ENCODE data around the gene SLC2A4RG.
"Not testable (repeated sequence)": the region's sequence is repeated elsewhere in the genome, so short reads cannot be mapped to it uniquely, and the experiment has no call there.

Gene SLC2A4RG

DNA sequence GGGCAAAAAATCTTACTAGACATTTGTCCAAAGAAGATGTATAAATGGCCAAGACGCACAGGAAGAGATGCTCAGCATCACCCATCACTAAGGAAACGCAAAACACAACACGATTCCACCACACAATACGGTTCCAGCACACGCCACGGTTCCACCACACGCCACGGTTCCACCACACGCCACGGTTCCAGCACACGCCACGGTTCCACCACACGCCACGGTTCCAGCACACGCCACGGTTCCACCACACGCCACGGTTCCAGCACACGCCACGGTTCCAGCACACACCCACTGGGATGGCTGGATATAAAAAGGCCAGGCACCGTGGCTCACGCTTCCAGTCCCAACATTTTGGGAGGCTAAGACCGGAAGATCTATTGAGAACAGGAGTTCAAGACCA is 37.3 kb downstream of the SLC2A4RG start:
- H3K27ac Mint-ChIP-seq (ENCODE audit: low read depth), result not testable (repeated sequence)

DNA sequence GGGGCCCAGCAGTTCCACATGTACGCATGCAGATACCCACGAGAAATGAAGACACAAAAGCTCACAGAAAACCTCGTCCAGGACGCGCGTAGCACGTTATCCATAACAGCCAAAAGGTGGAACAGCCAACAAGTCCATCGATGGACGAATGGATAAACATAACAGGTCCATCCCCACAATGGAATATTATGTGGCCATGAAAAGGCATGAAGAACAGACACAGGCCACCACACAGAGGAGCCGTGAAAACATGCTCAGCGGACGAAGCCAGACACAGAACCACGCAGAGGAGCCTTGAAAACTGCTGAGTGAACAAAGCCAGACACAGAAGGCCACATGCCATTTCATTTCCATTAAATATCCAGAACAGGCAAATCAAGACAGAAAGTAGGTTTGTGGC is 38.0 kb downstream of the SLC2A4RG start:
- Mint-ChIP-seq H3K27ac (ENCODE audit: low read depth) (no peak overlapping the region), H3K4me1 (peaks cover 13% of the 10 kb centered on the region), H3K27me3 (no peaks in the 10 kb centered on the region), H3K36me3 (ENCODE audit: insufficient read depth) (peaks cover 3% of the 10 kb centered on the region), H3K9me3 (no peaks in the 10 kb centered on the region), H3K4me3 (no peak overlapping the region)
- ATAC-seq (replicated peaks; ENCODE audit: extremely low read depth, poor library complexity, severe bottlenecking) (no peak), DNase-seq (ENCODE audit: low spot score in 2 of 2) (no peak)

More for the DNA sequence above, 37.3 kb downstream of the SLC2A4RG start:
- not testable (repeated sequence) for H3K4me3 Mint-ChIP-seq; DNase-seq (ENCODE audit: low spot score in 2 of 2); H3K4me1 Mint-ChIP-seq; H3K27me3 Mint-ChIP-seq; H3K9me3 Mint-ChIP-seq; H3K36me3 Mint-ChIP-seq (ENCODE audit: insufficient read depth); ATAC-seq (replicated peaks; ENCODE audit: extremely low read depth, poor library complexity, severe bottlenecking)

DNA sequence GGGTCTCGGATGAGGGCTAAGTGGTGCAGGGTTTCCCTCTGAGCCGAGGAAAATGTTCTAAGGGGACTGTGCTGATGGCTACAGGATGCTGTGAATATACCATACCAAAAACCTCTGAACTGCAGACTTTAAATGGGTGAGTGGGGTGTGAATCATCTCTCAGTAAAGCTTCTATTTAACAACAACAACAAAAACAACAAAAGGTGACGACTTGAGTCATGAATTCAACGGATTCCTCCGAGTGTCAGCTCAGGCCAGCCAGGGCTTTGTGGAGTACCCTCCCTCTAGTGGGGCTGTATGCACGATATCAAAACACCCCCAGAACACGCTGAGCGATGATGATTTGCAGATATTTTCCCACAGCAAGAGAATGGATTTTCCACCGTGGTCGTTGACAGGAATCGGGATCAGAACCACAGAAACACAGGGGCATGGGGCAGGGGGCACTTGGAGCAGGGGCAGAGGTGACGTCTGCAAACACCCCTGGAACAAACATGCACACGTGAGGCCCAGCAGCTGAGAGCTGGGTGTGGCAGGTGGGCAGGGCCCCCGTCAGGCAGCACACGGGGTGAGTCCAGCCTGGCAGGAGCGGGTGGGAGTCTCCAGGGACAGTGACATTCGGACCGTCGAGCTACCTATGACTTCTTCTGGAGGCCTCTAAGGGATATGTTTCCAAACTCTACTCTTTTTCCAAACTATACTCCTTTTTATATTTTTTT is 38.6 kb downstream of the SLC2A4RG start:
- DNase-seq (ENCODE audit: low spot score in 2 of 2) (no peak), ATAC-seq (replicated peaks; ENCODE audit: extremely low read depth, poor library complexity, severe bottlenecking) (no peak)
- no peak overlapping the region for H3K4me3 Mint-ChIP-seq
- H3K27ac Mint-ChIP-seq (ENCODE audit: low read depth), result no peak overlapping the region
- H3K36me3 Mint-ChIP-seq (ENCODE audit: insufficient read depth), result peaks cover 3% of the 10 kb centered on the region
- no peaks in the 10 kb centered on the region for H3K9me3 Mint-ChIP-seq
- H3K27me3 Mint-ChIP-seq, result no peaks in the 10 kb centered on the region
- H3K4me1 Mint-ChIP-seq, result peaks cover 15% of the 10 kb centered on the region

DNA sequence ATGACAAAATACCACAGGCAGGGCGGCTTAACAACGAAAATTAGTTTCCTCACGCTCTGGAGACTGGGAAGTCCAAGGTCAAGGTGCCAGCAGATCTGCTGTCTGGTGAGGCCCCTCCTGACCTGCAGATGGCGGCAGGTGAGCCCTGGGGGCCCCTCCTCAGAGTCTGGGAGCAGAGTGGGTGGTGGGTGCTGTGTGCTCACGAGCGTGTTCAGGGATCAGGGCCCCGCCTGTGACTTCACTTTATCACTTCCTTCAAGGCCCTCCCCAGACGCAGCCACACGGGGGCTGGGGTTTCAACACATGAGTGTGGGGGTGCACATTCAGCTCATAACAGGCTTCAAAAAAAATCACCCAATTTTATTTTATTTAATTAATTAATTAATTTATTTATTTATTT is 39.3 kb downstream of the SLC2A4RG start:
- peaks cover 3% of the 10 kb centered on the region for H3K36me3 Mint-ChIP-seq (ENCODE audit: insufficient read depth)

DNA sequence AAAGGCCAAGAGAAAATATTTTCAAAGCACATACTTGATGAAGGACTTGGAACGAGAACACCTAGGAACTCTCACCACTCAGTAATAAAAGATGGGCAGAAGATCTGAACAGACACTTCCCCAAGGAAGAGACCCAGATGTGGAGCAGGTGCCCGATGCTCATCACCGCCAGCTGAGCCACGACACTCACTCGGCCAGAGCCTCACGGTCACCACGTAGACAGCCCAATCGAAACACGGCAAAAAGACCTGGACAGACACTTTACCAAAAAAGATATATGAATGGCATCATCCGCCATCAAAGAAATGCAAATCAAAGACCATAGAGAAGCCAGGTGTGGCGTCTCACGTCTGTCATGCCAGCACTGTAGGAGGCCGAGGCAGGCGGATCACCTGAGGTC is 41.6 kb downstream of the SLC2A4RG start:
- DNase-seq (ENCODE audit: low spot score in 2 of 2) (no peak), ATAC-seq (replicated peaks; ENCODE audit: extremely low read depth, poor library complexity, severe bottlenecking) (no peak)
- Mint-ChIP-seq H3K27ac (ENCODE audit: low read depth) (no peak overlapping the region), H3K4me1 (peaks cover 15% of the 10 kb centered on the region), H3K9me3 (no peaks in the 10 kb centered on the region), H3K27me3 (no peaks in the 10 kb centered on the region), H3K4me3 (peak overlapping the region; percentile 2), H3K36me3 (ENCODE audit: insufficient read depth) (peaks cover 5% of the 10 kb centered on the region)

More for the DNA sequence above, 39.3 kb downstream of the SLC2A4RG start:
- no peak overlapping the region for H3K4me3 Mint-ChIP-seq
- no peaks in the 10 kb centered on the region for H3K27me3 Mint-ChIP-seq
- no peak overlapping the region for H3K27ac Mint-ChIP-seq (ENCODE audit: low read depth)
- ATAC-seq (replicated peaks; ENCODE audit: extremely low read depth, poor library complexity, severe bottlenecking) (no peak), DNase-seq (ENCODE audit: low spot score in 2 of 2) (no peak)
- H3K4me1 Mint-ChIP-seq, result peaks cover 15% of the 10 kb centered on the region
- no peaks in the 10 kb centered on the region for H3K9me3 Mint-ChIP-seq

DNA sequence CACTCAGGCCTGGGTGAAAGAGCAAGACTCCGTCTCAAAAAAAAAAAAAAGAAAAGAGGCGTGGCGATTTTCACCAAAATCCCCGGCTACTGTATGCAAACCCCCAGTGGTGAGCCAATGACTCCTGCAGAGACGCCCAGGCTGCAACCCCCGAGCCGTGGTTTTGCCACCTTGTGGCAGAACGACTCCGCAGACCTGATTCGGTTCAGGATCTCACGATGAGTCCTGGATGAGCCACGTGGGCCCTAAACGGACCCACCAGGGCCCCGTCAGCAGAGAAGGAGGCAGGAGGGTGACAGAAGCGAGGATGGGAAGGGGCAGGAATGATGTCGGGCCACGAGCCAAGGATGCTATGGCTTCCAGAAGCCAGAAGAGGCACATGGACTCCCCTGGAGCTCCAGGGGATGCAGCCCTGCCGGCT is 42.5 kb downstream of the SLC2A4RG start:
- DNase-seq (ENCODE audit: low spot score in 2 of 2) (peak; percentile 27 to 63), ATAC-seq (replicated peaks; ENCODE audit: extremely low read depth, poor library complexity, severe bottlenecking) (peak; percentile 97)
- Mint-ChIP-seq H3K9me3 (no peaks in the 10 kb centered on the region), H3K36me3 (ENCODE audit: insufficient read depth) (peaks cover 5% of the 10 kb centered on the region), H3K27ac (ENCODE audit: low read depth) (no peak overlapping the region), H3K4me3 (peak overlapping the region; percentile 26), H3K27me3 (no peaks in the 10 kb centered on the region), H3K4me1 (peaks cover 15% of the 10 kb centered on the region)

DNA sequence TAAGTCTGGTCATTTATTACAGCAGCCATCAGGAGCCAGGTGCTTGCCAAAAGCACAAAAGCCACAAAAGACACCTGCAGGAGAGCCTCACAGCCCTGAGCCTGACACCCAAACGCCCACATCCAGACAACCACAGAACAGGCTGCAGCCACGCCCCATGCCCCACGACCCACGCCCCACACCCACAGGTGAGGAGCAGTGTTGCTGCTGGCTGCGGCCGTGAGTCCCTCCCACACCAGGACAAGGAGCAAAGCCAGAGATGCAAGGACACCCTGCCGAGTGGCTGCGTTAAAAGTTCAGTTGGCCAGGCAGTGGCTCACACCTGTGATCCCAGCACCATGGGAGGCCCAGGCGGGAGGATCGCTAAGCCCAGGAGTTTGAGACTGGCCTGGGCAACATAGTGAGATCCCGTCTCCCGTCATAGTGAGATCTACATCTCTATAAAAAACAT is 43.0 kb downstream of the SLC2A4RG start:
- DNase-seq (ENCODE audit: low spot score in 2 of 2) (no peak), ATAC-seq (replicated peaks; ENCODE audit: extremely low read depth, poor library complexity, severe bottlenecking) (peak; percentile 19)
- Mint-ChIP-seq H3K36me3 (ENCODE audit: insufficient read depth) (peaks cover 5% of the 10 kb centered on the region), H3K9me3 (no peaks in the 10 kb centered on the region), H3K27me3 (no peaks in the 10 kb centered on the region), H3K27ac (ENCODE audit: low read depth) (no peak overlapping the region), H3K4me1 (peaks cover 15% of the 10 kb centered on the region), H3K4me3 (peak overlapping the region; percentile 26)

DNA sequence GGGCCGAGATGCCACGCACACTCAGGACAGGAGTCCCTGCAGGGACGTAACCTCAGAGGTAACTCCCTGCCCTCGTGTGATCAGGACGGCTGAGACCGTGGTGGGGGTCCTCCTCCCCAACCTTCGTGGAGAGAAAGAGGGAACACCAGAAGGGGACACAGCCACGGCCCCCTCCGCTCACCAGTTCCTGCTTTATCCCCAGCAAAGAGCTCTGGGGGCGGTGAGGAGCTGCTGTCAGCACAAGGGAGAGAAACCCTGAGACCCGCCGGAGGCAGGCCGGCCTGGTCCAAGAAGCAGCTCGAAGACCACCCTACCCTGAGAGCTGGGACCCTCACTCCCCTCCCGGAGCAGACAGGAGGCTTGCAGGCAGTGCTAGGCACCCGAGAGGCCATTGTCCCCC is 44.4 kb downstream of the SLC2A4RG start:
- ATAC-seq (replicated peaks; ENCODE audit: extremely low read depth, poor library complexity, severe bottlenecking) (no peak), DNase-seq (ENCODE audit: low spot score in 2 of 2) (no peak)
- peaks cover 4% of the 10 kb centered on the region for H3K36me3 Mint-ChIP-seq (ENCODE audit: insufficient read depth)
- H3K4me1 Mint-ChIP-seq, result peaks cover 15% of the 10 kb centered on the region
- no peak overlapping the region for H3K4me3 Mint-ChIP-seq
- H3K27me3 Mint-ChIP-seq, result peaks cover 9% of the 10 kb centered on the region
- H3K27ac Mint-ChIP-seq (ENCODE audit: low read depth), result no peak overlapping the region
- no peaks in the 10 kb centered on the region for H3K9me3 Mint-ChIP-seq

DNA sequence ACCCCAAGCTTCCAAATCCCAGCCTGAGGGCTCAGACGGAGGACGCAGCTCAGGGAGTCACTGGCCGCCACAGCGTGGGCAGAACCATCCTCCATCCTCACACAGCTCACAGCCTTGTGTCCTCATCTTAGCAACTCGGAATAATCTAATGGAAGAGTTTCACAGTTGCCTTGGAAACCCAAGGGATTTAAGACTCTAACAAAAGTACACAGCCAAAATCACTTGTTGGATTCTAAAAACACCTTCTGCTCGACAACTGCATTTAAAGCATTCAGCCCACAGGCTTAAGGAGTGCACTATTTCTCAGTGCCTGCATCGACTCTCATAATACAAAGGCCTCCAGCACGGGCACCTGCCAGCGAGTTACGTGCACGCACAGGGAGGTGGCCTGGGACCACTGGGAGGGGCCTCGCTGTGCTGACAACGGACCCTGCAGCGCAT is 46.1 kb downstream of the SLC2A4RG start:
- Mint-ChIP-seq H3K27me3 (peaks cover 9% of the 10 kb centered on the region), H3K9me3 (no peaks in the 10 kb centered on the region), H3K4me1 (peaks cover 15% of the 10 kb centered on the region), H3K36me3 (ENCODE audit: insufficient read depth) (peaks cover 4% of the 10 kb centered on the region), H3K4me3 (no peak overlapping the region), H3K27ac (ENCODE audit: low read depth) (no peak overlapping the region)
- ATAC-seq (replicated peaks; ENCODE audit: extremely low read depth, poor library complexity, severe bottlenecking) (no peak), DNase-seq (ENCODE audit: low spot score in 2 of 2) (no peak)

DNA sequence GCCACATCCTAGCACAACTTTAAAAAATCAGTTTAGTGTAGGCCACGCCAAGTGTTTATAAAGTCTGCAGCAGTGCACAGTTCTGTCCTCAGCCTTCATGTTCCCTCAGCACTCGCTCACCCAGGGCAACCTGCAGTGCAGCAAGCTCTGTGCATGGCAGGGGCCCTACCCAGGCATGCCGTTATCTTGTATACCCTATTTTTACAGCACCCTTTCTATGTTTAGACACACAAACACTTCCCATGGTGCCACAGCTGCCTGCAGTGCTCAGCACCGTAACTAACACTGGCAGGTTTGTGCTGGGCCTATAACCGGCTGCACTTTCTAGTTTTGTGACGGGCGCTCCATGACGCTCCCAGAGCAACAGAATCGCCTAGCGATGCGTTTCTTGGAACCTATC is 47.7 kb downstream of the SLC2A4RG start:
- DNase-seq (ENCODE audit: low spot score in 2 of 2) (no peak), ATAC-seq (replicated peaks; ENCODE audit: extremely low read depth, poor library complexity, severe bottlenecking) (no peak)
- H3K27me3 Mint-ChIP-seq, result peaks cover 17% of the 10 kb centered on the region
- H3K27ac Mint-ChIP-seq (ENCODE audit: low read depth), result no peak overlapping the region
- H3K4me1 Mint-ChIP-seq, result peaks cover 5% of the 10 kb centered on the region
- H3K9me3 Mint-ChIP-seq, result no peaks in the 10 kb centered on the region
- H3K36me3 Mint-ChIP-seq (ENCODE audit: insufficient read depth), result peaks cover 2% of the 10 kb centered on the region
- no peak overlapping the region for H3K4me3 Mint-ChIP-seq

DNA sequence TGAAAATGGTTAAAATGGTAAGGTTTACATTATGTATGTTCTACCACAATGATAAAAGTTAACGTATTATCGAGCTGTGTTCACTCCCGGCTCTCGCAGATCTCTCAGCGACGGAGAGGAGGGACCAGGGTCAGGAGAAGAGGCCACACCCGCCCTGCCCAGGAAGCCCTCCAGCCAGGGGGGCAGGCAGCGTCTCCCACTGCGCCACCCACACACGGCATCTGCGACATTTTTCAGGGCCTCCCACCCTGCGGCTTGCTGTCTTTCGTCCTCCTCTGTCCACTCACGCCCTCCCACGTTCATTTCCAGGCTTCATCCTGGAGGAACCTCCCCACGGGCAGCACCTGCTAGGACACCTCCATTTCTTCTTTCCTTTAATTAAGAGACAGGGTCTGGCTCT is 48.2 kb downstream of the SLC2A4RG start:
- no peak for ATAC-seq (replicated peaks; ENCODE audit: extremely low read depth, poor library complexity, severe bottlenecking)
- Mint-ChIP-seq H3K4me1 (peaks cover under 1% of the 10 kb centered on the region), H3K9me3 (no peaks in the 10 kb centered on the region), H3K36me3 (ENCODE audit: insufficient read depth) (peaks cover 2% of the 10 kb centered on the region), H3K27ac (ENCODE audit: low read depth) (no peak overlapping the region), H3K27me3 (peaks cover 17% of the 10 kb centered on the region), H3K4me3 (no peak overlapping the region)
- DNase-seq (ENCODE audit: low spot score in 2 of 2), result no peak

DNA sequence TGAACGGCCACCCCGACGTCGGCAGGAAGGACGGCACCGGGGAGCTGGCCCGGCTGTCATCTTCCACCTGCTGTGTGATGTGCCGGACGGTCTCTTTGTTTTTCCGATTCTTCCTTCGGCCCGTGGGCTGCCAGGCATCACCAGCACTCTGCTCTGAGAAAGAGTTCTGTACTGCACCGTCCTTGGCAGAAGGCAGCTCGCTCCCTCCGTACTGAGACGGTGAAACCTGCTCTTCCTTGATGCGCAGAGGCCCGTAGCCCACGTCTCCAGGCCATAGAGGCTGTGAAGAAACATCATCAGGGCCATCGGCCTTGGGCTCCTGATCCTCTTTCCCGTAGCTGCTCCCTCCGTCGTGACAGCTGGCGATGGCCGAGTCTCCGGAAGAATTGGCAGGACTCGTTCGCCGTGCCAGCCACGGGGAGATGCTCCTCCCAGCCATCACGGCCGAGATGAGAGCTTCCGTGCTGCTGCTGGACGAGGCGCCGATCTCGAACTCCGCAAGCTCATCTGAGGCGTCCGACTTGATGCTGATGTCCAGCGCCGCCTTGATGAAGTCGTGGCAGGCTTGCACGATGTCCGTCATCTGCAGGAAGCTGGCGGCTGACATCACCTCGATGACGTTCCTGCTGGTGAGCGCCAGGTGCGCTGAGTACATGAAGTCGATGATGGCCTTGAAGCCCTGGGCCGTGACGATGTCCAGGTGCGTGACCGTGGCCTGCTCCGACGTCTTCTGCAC is 50.4 kb downstream of the SLC2A4RG start:
- no peak for DNase-seq (ENCODE audit: low spot score in 2 of 2)

More for the DNA sequence above, 50.4 kb downstream of the SLC2A4RG start:
- Mint-ChIP-seq H3K4me3 (no peak overlapping the region), H3K4me1 (no peaks in the 10 kb centered on the region), H3K36me3 (ENCODE audit: insufficient read depth) (peaks cover 2% of the 10 kb centered on the region), H3K9me3 (no peaks in the 10 kb centered on the region), H3K27ac (ENCODE audit: low read depth) (no peak overlapping the region), H3K27me3 (peaks cover 21% of the 10 kb centered on the region)
- no peak for ATAC-seq (replicated peaks; ENCODE audit: extremely low read depth, poor library complexity, severe bottlenecking)

Data from central memory CD8-positive, alpha-beta T cell (primary cell).